Small intestine (tissue), 7 donors: ENCODE results near the gene ADAMTS4. TPM values are rescaled to one million over a fixed set of nuclear protein-coding genes. Genes with fewer than 3 reads are reported as not detected.

Source experiments
- DNase-seq, 2 donors: peaks; one replicate each; pipeline versions ENCODE4 v3.0.0 to v3.0.0-alpha.2; 2013
- FAIRE-seq: peaks from 2 replicates; lab custom pipeline; 2012; peaks lifted over from hg19 to GRCh38; lab: Jason Lieb, UNC
- H3K27ac ChIP-seq, 3 donors: one replicate each; pipeline ENCODE4 v1.5.1; 2013; ENCODE audit warnings: low read length in 2 of 3, mild to moderate bottlenecking in 2 of 3, control low read depth in 1 of 3, inconsistent platforms in 1 of 3, low read depth in 1 of 3, moderate library complexity in 1 of 3
- H3K27me3 ChIP-seq, 3 donors: one replicate each; pipeline ENCODE4 v1.6.1; 2013; ENCODE audit warnings: low read length in 3 of 3, inconsistent platforms in 1 of 3; ENCODE audit not compliant: control insufficient read depth in 3 of 3, insufficient read depth in 3 of 3
- H3K36me3 ChIP-seq, 3 donors: one replicate each; pipeline ENCODE4 v1.6.1; 2013; ENCODE audit warnings: low read length in 3 of 3, inconsistent platforms in 1 of 3, low read depth in 1 of 3, mild to moderate bottlenecking in 1 of 3, moderate library complexity in 1 of 3; ENCODE audit not compliant: control insufficient read depth in 3 of 3, insufficient read depth in 2 of 3
- H3K4me1 ChIP-seq, 3 donors: one replicate each; pipeline ENCODE4 v1.6.1; 2013; ENCODE audit warnings: low read length in 2 of 3, inconsistent platforms in 1 of 3, low read depth in 1 of 3, mild to moderate bottlenecking in 1 of 3, moderate library complexity in 1 of 3; ENCODE audit not compliant: control insufficient read depth in 3 of 3, insufficient read depth in 2 of 3
- H3K4me3 ChIP-seq, 3 donors: one replicate each; pipeline ENCODE4 v1.5.1; 2013; ENCODE audit warnings: low read length in 3 of 3, control low read depth in 1 of 3, inconsistent platforms in 1 of 3, low read depth in 1 of 3, mild to moderate bottlenecking in 1 of 3, moderate library complexity in 1 of 3
- H3K9me3 ChIP-seq, 2 donors: one replicate each; pipeline ENCODE4 v1.6.1; 2013; ENCODE audit warnings: low read depth in 1 of 2, low read length in 1 of 2; ENCODE audit not compliant: control insufficient read depth in 2 of 2, insufficient read depth in 1 of 2
- WGBS, 3 donors: extraction: QIAGEN DNeasy Blood & Tissue Kit; methylation state at CpG; one replicate each; pipeline ENCODE4 v1.1.7; 2013; 5-methylcytosine and 5-hydroxymethylcytosine counted together
- polyA plus RNA-seq, 4 donors: library from polyadenylated mRNA; stranded (reverse) in 3 of 4; unstranded in 1 of 4; fragments of 200-250 nt in 3 of 4; fragments of 120-200 nt in 1 of 4; gene quantifications; one replicate each; pipeline versions ENCODE4 v1.2.1 to v1.2.3, GENCODE V29; 2013
- donor health status: healthy with polysubstance abuse.
- donor health status: control.
- donor health status: control.
- donor health status: Bipolar disorder and iron deficiency.
- donor health status: healthy.

The ADAMTS4 gene
- polyA plus RNA-seq, 4 donors = under 0.01 to 7.9 (median 0.78) TPM

GRCh38 chr1:161166669-161167548 lies 31.9 kb downstream of the ADAMTS4 start:
- Histone ChIP-seq H3K4me3 (peak overlapping the region; percentile 42 to 61 (median 59)), H3K9me3 (no peaks in the 10 kb centered on the region), H3K4me1 (peaks cover 2 to 22% (median 3%) of the 10 kb centered on the region in 3 donors), H3K36me3 (peaks cover 0 to 60% (median 2%) of the 10 kb centered on the region in 3 donors), H3K27ac (peak overlapping the region; percentile 61 to 95 (median 90)), H3K27me3 (no peaks in the 10 kb centered on the region)
- 6 to 8% (median 7%) methylated on average over 32 to 33 of the region's 33 CpGs for WGBS, 3 donors
- peak in 1 of 2 donors; percentile 42 for DNase-seq
- no peak for FAIRE-seq

- Histone ChIP-seq H3K4me1 (peaks cover 2 to 25% (median 3%) of the 10 kb centered on the region in 3 donors), H3K4me3 (peak within 1 kb of the TSS; percentile 42 to 61 (median 59)), H3K9me3 (no peaks in the 10 kb centered on the region), H3K27me3 (no peaks in the 10 kb centered on the region), H3K36me3 (peaks cover 0 to 59% (median under 1%) of the 10 kb centered on the region in 3 donors), H3K27ac (peak within 1 kb of the TSS; percentile 69 to 95 (median 90))
- FAIRE-seq (no peak), DNase-seq (peak; percentile 98 to 99)
- WGBS, 3 donors = 0% methylated on average over 54 of the region's 54 CpGs
These were observed 32.8 kb downstream of the ADAMTS4 start, which contains the start of gene PPOX for GRCh38 chr1:161165742-161166668. Gene PPOX, plus strand, starts transcription at chr1:161166426. Its CDS starts 422 bp downstream, at chr1:161166848.

GRCh38 chr1:161164901-161165610 lies 33.8 kb downstream of the ADAMTS4 start:
- 56 to 67% (median 63%) methylated on average over 14 of the region's 14 CpGs for WGBS, 3 donors
- peak overlapping the region; percentile 69 to 95 (median 90) for H3K27ac ChIP-seq
- peaks cover 0 to 57% (median 0%) of the 10 kb centered on the region in 3 donors for H3K36me3 ChIP-seq
- no peaks in the 10 kb centered on the region for H3K27me3 ChIP-seq
- H3K4me1 ChIP-seq = peaks cover 2 to 34% (median 3%) of the 10 kb centered on the region in 3 donors
- no peak for DNase-seq
- H3K9me3 ChIP-seq = no peaks in the 10 kb centered on the region
- no peak for FAIRE-seq
- peak overlapping the region in 1 of 3 donors; percentile 59 for H3K4me3 ChIP-seq

GRCh38 chr1:161163793-161164192 lies 35.1 kb downstream of the ADAMTS4 start:
- no peak overlapping the region for H3K27ac ChIP-seq
- no peaks in the 10 kb centered on the region for H3K9me3 ChIP-seq

GRCh38 chr1:161162806-161163205 lies 36.0 kb downstream of the ADAMTS4 start:
- 92 to 95% (median 93%) methylated on average over 10 of the region's 10 CpGs for WGBS, 3 donors
- Histone ChIP-seq H3K4me3 (no peak overlapping the region), H3K4me1 (peaks cover 2 to 45% (median 3%) of the 10 kb centered on the region in 3 donors), H3K27ac (no peak overlapping the region), H3K36me3 (peaks cover 0 to 51% (median 0%) of the 10 kb centered on the region in 3 donors), H3K27me3 (no peaks in the 10 kb centered on the region), H3K9me3 (no peaks in the 10 kb centered on the region)
- DNase-seq (no peak), FAIRE-seq (no peak)

More at GRCh38 chr1:161163793-161164192, 35.1 kb downstream of the ADAMTS4 start:
- WGBS, 3 donors = 91 to 93% (median 93%) methylated on average over 5 of the region's 5 CpGs
- Histone ChIP-seq H3K36me3 (peaks cover 0 to 51% (median 0%) of the 10 kb centered on the region in 3 donors), H3K27me3 (no peaks in the 10 kb centered on the region), H3K4me1 (peaks cover 2 to 39% (median 3%) of the 10 kb centered on the region in 3 donors), H3K4me3 (no peak overlapping the region)
- FAIRE-seq (no peak), DNase-seq (no peak)

- 64 to 79% (median 65%) methylated on average over 7 of the region's 7 CpGs for WGBS, 3 donors
- Histone ChIP-seq H3K36me3 (peaks cover 0 to 52% (median 0%) of the 10 kb centered on the region in 3 donors), H3K27me3 (no peaks in the 10 kb centered on the region), H3K4me1 (peaks cover under 1 to 41% (median 2%) of the 10 kb centered on the region in 3 donors), H3K9me3 (no peaks in the 10 kb centered on the region), H3K4me3 (no peak overlapping the region), H3K27ac (no peak overlapping the region)
- no peak for FAIRE-seq
- DNase-seq = no peak
These were observed 36.8 kb downstream of the ADAMTS4 start for GRCh38 chr1:161162052-161162451.

- Histone ChIP-seq H3K27ac (no peak overlapping the region), H3K4me3 (no peak overlapping the region), H3K4me1 (peaks cover 0 to 38% (median 2%) of the 10 kb centered on the region in 3 donors), H3K27me3 (no peaks in the 10 kb centered on the region), H3K36me3 (peaks cover 0 to 56% (median 0%) of the 10 kb centered on the region in 3 donors), H3K9me3 (no peaks in the 10 kb centered on the region)
- FAIRE-seq (no peak), DNase-seq (no peak)
- 75 to 88% (median 79%) methylated on average over 5 of the region's 5 CpGs for WGBS, 3 donors
These were observed 37.2 kb downstream of the ADAMTS4 start for GRCh38 chr1:161161652-161162051.
